GM21528 (cell line): ENCODE results near the gene MAGI1.

Experiments
- ATAC-seq: cut with Tn5 transposase; IDR thresholded peaks from one replicate; pipeline ENCODE4 v1.9.1; 2021; ENCODE audit warnings: mild to moderate bottlenecking, moderate library complexity; ENCODE audit not compliant: unreplicated experiment, low FRiP score

Gene MAGI1

GRCh38 chr3:65361448-65361847 is 677.3 kb downstream of the MAGI1 start:
- ATAC-seq, result no peak

DNA sequence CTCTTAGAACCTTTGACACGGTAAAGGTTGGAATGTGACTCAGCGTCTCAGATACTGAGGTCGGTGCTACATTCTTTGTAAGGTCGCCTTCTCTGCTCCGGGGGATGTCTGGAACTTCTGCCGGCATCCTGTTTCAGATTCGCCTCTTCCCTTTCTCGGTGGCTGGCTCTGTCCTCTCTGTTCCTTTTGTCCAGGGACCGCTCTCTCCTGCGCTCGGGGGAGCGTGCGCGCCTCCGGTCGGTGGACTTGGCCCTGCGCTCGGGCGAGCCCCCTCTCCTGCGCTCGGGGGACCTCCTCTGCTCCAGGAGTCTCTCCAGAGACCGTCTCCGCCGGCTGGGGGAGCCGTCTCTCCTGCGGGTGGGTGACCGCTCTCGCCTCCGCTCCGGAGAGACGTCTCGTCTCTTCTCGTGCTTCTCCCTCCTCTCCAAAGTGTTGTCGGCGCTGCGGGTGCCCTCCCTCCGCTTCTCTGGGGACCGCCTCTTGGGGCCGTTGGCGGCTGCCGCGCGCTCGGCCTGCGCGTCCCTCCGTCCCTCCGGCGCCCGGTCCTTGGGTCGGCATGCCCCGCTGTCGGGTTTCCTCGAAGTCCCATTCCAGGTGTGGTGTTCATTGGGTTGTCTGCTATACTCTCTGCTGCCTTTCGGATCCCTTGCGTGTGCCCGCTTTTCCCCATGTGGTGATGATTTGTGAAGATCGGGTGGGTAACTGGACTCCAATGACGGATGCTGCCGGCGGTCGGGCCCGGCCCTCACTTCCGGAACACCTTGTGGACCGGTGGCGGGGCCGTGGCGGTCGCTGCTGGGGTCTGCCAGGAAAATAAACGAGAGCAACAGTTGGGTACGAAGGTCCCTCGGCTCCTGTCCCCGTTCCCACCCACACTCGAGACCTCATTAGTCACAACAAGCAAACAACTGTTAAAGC is 682.1 kb downstream of the MAGI1 start:
- no peak for ATAC-seq

GRCh38 chr3:65354880-65355279 is 683.8 kb downstream of the MAGI1 start:
- ATAC-seq, result no peak

DNA sequence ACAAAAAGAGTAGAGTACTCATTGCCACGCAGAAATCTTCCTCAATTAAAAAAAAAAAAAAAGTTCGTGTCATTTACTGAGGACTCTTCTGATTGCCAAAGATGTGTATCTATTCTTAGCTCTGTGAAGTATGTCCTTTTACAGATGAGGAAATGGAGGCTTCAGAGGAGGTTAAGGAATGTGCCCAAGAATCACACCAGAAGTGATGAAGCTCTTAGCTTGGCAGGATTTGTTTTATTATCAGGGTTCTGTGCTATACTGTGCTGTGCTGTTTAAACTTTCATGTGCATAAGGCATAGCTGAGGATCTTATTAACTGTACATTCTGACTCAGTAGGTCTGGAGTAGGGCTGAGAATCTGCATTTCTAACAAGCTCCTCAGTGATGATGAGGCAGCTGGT is 685.8 kb downstream of the MAGI1 start:
- ATAC-seq, result no peak

GRCh38 chr3:65351753-65352152 is 687.0 kb downstream of the MAGI1 start:
- no peak for ATAC-seq

GRCh38 chr3:65350801-65351476 is 687.8 kb downstream of the MAGI1 start:
- no peak for ATAC-seq

- no peak for ATAC-seq
These were observed 690.2 kb downstream of the MAGI1 start for GRCh38 chr3:65348398-65348995.

- no peak for ATAC-seq
These were observed 691.6 kb downstream of the MAGI1 start for GRCh38 chr3:65347166-65347565.

DNA sequence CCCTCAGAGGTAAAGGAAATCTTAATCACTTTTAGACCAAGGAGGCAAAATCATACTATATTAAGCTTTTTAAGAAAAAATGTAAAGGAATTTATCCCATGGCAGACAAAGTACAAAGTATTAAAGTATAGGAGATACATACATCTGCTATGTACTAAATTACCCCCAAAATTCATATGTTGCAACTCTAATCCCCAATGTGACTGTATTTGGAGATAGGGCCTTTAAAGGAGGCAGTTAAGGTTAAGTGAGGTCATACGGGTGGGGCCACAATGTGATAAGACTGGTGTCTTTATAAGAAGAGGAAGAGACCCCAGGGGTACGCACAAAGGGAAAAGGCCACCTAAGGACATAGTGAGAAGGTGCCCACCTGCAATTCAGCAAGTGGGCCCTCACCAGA is 693.9 kb downstream of the MAGI1 start:
- no peak for ATAC-seq

DNA sequence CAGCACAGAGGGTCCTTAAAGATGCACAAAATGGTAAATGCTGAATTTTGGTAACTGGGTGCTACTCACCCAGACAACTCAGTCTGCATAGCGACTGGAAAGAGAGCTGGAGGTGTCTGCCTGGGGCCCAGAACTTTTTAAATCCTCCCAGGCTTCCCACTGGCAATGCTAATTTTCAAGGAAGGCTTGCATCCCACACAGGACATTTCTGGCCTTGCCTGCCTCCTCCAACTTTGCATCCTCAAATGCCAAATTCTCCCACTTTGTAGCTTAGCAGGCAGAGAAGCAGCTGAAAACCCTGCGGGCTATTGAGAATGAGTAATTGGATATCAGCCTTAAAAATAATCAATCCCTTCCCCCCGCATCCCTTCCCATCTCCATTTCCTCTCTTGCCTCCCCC is 694.3 kb downstream of the MAGI1 start:
- no peak for ATAC-seq

DNA sequence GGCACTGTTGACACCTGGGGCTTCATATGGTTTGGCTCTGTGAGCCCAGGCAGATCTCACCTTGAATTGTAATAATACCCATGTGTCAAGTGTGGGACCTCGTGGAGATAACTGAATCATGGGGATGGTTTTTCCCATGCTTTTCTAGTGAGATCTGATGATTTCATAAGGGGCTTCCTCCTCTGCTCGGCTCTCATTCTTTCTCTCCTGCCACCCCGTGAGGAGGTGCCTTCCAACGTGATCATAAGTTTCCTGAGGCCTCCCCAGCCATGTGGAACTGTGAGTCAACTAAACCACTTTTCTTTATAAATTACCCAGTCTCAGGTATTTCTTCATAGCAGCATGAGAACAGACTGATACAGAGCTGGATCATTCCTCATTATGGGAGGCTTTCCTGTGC is 695.0 kb downstream of the MAGI1 start:
- no peak for ATAC-seq

GRCh38 chr3:65343026-65343425 is 695.7 kb downstream of the MAGI1 start:
- ATAC-seq, result no peak

- ATAC-seq, result no peak
These were observed 696.5 kb downstream of the MAGI1 start for GRCh38 chr3:65342084-65342683.

DNA sequence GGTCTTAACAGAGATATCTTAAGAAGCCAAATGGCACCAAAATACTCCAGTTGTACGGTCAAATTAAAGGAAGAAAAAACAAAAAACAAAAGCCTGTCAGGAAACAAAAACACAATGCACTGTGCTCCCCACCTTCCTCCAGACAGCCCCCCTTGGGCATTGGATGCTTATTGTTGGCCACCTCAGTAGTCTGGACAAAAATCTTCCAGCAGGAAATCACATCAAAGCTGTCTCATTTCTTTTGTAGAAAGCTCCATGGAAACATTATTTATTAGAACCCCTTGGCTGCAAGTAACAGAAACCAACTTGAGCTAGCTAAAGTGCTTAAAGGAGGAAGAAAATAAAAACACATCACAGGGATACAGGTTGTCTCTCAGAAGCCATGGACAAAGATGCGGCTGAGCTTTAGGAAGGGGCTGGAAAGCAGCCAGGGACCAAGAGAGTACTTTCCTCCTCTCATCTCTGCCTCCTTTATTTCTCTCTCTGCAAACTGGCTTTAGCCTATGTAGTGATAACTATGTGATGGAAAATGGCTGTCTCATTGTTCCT is 699.5 kb downstream of the MAGI1 start:
- no peak for ATAC-seq

GRCh38 chr3:65338571-65338970 is 700.1 kb downstream of the MAGI1 start:
- ATAC-seq, result no peak

DNA sequence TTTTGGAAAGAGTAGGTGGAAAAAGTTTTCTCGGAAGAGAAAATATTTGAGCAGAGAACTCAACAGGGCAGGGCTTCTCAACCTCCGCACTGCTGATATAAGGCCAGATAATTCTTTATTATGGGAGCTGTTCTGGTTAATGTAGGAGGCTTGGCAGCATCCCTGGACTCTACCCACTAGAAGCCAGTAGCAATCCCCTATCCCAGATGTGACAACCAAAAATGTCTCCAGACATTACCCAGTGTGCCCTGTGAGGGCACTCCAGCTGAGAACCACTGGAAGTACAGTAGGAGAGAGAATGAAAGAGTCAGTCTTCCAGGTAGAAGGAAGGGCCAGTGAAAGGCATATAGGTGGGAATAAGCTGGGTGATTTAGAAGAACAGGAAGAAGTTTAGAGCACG is 703.1 kb downstream of the MAGI1 start:
- no peak for ATAC-seq

DNA sequence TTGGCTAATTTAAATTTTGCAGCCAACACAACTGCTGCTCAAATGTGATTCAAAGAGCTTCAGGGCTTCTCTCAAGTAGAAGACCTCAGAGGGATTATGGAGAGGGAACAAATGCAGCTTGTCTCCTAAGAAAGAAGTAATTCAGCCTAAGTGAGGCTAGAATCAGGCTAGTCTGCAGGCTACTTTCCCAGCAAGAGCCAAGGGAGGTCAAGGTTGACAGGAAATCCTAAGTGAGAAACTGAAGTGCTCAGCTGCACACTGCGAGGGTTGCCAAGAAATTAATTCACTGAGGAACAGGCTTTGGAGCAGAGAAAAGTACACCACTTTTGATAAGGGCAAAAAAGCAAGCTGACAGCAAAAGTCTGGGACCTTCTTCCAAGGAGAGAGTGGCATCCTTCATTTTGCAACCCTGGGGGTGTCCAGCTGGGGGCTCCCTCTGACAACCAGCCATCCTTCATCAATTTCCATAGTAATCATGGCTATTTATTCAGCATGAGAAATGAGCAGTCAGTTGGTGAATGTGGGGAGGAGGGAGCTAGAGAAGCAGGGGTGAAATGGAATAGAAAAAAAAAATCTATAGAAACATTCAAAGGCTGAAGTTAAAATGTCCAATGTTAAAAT is 704.6 kb downstream of the MAGI1 start:
- ATAC-seq, result no peak

DNA sequence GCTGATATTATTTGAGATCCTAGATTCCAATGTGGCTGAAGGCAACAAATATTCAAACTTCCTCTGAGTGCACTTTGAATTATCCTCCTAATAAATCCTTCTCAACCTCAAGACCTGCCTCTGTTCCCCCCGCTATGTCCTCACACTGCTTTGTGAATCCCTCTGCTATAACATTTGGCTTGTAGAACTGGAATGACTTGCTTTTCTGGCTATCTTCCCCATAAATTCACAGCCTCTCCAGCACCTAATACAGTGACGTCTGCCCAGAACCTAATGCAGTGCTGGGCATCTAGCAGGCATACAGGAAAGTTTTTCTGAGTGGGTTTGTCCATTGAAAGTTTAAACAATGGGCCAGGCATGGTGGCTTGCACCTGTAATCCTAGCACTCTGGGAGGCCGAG is 707.0 kb downstream of the MAGI1 start:
- ATAC-seq, result no peak

GRCh38 chr3:65330072-65330471 is 708.6 kb downstream of the MAGI1 start:
- ATAC-seq, result no peak

DNA sequence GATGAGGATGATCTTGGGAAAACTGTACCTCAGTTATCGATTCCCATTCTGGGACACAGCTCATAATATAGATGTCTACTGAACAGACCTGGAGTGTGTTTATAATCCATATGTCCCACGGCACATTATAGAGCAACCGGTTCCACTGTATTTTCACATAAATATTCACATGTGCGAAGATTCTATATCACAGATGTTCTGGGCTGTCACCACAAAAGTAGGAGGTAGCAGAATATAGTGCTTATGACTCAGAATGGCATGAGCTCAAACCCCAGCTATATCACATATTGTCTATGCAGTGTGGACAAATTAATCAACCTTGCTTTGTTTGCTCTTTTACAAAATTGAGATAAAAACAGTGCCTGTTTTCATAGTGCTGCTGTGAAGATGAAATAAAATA is 710.6 kb downstream of the MAGI1 start:
- no peak for ATAC-seq
